WTC11 (cell line): ENCODE measurements around the gene PPARD. TPM values are rescaled to one million over a fixed set of nuclear protein-coding genes. Genes with fewer than 3 reads are reported as not detected.

Source experiments
- CBFB ChIP-seq: sonication (generic); formaldehyde crosslinking; IDR thresholded peaks from 2 replicates; pipeline ENCODE4 v1.8.1; 2022; ENCODE audit warnings: mild to moderate bottlenecking, low read depth, missing genetic modification reagents
- ELF4 ChIP-seq: sonication (generic); formaldehyde crosslinking; IDR thresholded peaks from 2 replicates; pipeline ENCODE4 v1.8.1; 2022; ENCODE audit warnings: low read depth, mild to moderate bottlenecking, moderate library complexity, missing genetic modification reagents
- EMX1 ChIP-seq: fragments of 250-450 bp; sonication (Bioruptor Pico); IDR thresholded peaks from 2 replicates; pipeline ENCODE4 v1.8.0; 2021; ENCODE audit warnings: mild to moderate bottlenecking
- FOXK1 ChIP-seq: sonication (generic); formaldehyde crosslinking; IDR thresholded peaks from 2 replicates; pipeline ENCODE4 v1.8.0; 2022; ENCODE audit warnings: mild to moderate bottlenecking, moderate library complexity, missing genetic modification reagents
- GABPB1 ChIP-seq: sonication (generic); formaldehyde crosslinking; IDR thresholded peaks from 2 replicates; pipeline ENCODE4 v1.8.1; 2023; ENCODE audit warnings: mild to moderate bottlenecking, missing genetic modification reagents
- MXD4 ChIP-seq: fragments of 250-450 bp; sonication (Bioruptor Pico); IDR thresholded peaks from 2 replicates; pipeline ENCODE4 v1.8.0; 2021; ENCODE audit warnings: mild to moderate bottlenecking, moderate library complexity, borderline replicate concordance
- MYBL2 ChIP-seq: sonication (generic); formaldehyde crosslinking; IDR thresholded peaks from 2 replicates; pipeline ENCODE4 v1.8.1; 2023; ENCODE audit warnings: mild to moderate bottlenecking, moderate library complexity, missing genetic modification reagents
- NFYB ChIP-seq: sonication (generic); formaldehyde crosslinking; conservative IDR thresholded peaks from 2 replicates; pipeline ENCODE4 v1.8.0; 2022; ENCODE audit warnings: low read depth, missing genetic modification reagents
- NR2C2 ChIP-seq: sonication (generic); formaldehyde crosslinking; IDR thresholded peaks from 2 replicates; pipeline ENCODE4 v1.8.0; 2022; ENCODE audit warnings: mild to moderate bottlenecking, missing genetic modification reagents
- NR3C1 ChIP-seq: sonication (generic); formaldehyde crosslinking; conservative IDR thresholded peaks from 2 replicates; pipeline ENCODE4 v1.8.1; 2023; ENCODE audit warnings: low read depth, mild to moderate bottlenecking, missing genetic modification reagents
- PRRX2 ChIP-seq: fragments of 250-450 bp; sonication (Bioruptor Pico); IDR thresholded peaks from 2 replicates; pipeline ENCODE4 v1.8.0; 2021; ENCODE audit warnings: mild to moderate bottlenecking
- TEAD1 ChIP-seq: sonication (generic); formaldehyde crosslinking; IDR thresholded peaks from 2 replicates; pipeline ENCODE4 v1.8.0; 2022; ENCODE audit warnings: mild to moderate bottlenecking, missing genetic modification reagents
- TEAD4 ChIP-seq: sonication (generic); formaldehyde crosslinking; IDR thresholded peaks from 2 replicates; pipeline ENCODE4 v1.8.0; 2022; ENCODE audit warnings: mild to moderate bottlenecking, missing genetic modification reagents
- TP53 ChIP-seq: sonication (generic); formaldehyde crosslinking; IDR thresholded peaks from 2 replicates; pipeline ENCODE4 v1.8.1; 2023; ENCODE audit warnings: mild to moderate bottlenecking, missing genetic modification reagents
- ZBTB21 ChIP-seq: sonication (generic); formaldehyde crosslinking; IDR thresholded peaks from 2 replicates; pipeline ENCODE4 v1.8.1; 2023; ENCODE audit warnings: mild to moderate bottlenecking, missing genetic modification reagents, borderline replicate concordance
- ZNF121 ChIP-seq: sonication (generic); formaldehyde crosslinking; IDR thresholded peaks from 2 replicates; pipeline ENCODE4 v1.8.0; 2023; ENCODE audit warnings: missing genetic modification reagents
- ZNF138 ChIP-seq: sonication (generic); formaldehyde crosslinking; conservative IDR thresholded peaks from 2 replicates; pipeline ENCODE4 v1.8.1; 2022; ENCODE audit warnings: mild to moderate bottlenecking, moderate library complexity, missing genetic modification reagents
- ZNF219 ChIP-seq: sonication (generic); formaldehyde crosslinking; IDR thresholded peaks from 2 replicates; pipeline ENCODE4 v1.8.0; 2023; ENCODE audit warnings: missing genetic modification reagents, mild to moderate bottlenecking, borderline replicate concordance
- ZNF416 ChIP-seq: fragments of 250-450 bp; sonication (Bioruptor Pico); IDR thresholded peaks from 2 replicates; pipeline ENCODE4 v1.9.0; 2021; ENCODE audit warnings: mild to moderate bottlenecking, inconsistent platforms
- ZNF423 ChIP-seq: fragments of 250-450 bp; sonication (Bioruptor Pico); IDR thresholded peaks from 2 replicates; pipeline ENCODE4 v2.1.2; 2022; ENCODE audit warnings: mild to moderate bottlenecking, moderate library complexity
- total RNA-seq: library from RNA; stranded (reverse); gene quantifications from 3 replicates; pipeline ENCODE4 v1.2.3, GENCODE V29; 2021
- TF ChIP-seq, protein P1 (sequence below): fragments of 250-450 bp; sonication (Bioruptor Pico); IDR thresholded peaks from 2 replicates; pipeline ENCODE4 v1.9.0; 2021; ENCODE audit warnings: moderate library complexity, mild to moderate bottlenecking, inconsistent platforms, borderline replicate concordance
- TF ChIP-seq, protein P2 (sequence below): sonication (generic); formaldehyde crosslinking; IDR thresholded peaks from 2 replicates; pipeline ENCODE4 v1.8.0; 2023; ENCODE audit warnings: mild to moderate bottlenecking, missing genetic modification reagents
- TF ChIP-seq, protein P3 (sequence below): fragments of 250-450 bp; sonication (Bioruptor Pico); conservative IDR thresholded peaks from 2 replicates; pipeline ENCODE4 v1.9.0; 2021; ENCODE audit warnings: mild to moderate bottlenecking
- TF ChIP-seq, protein P4 (sequence below): sonication (generic); formaldehyde crosslinking; conservative IDR thresholded peaks from 2 replicates; pipeline ENCODE4 v1.8.1; 2022; ENCODE audit warnings: mild to moderate bottlenecking, missing genetic modification reagents
- TF ChIP-seq, protein P5 (sequence below): sonication (generic); formaldehyde crosslinking; IDR thresholded peaks from 2 replicates; pipeline ENCODE4 v1.8.0; 2023; ENCODE audit warnings: missing genetic modification reagents, mild to moderate bottlenecking, borderline replicate concordance
- TF ChIP-seq, protein P6 (sequence below): fragments of 250-450 bp; sonication (Bioruptor Pico); IDR thresholded peaks from 2 replicates; pipeline ENCODE4 v2.1.2; 2022; ENCODE audit warnings: mild to moderate bottlenecking, moderate library complexity

The PPARD gene
- total RNA-seq, 1 experiment from 2014 or later: 14.7 TPM

DNA sequence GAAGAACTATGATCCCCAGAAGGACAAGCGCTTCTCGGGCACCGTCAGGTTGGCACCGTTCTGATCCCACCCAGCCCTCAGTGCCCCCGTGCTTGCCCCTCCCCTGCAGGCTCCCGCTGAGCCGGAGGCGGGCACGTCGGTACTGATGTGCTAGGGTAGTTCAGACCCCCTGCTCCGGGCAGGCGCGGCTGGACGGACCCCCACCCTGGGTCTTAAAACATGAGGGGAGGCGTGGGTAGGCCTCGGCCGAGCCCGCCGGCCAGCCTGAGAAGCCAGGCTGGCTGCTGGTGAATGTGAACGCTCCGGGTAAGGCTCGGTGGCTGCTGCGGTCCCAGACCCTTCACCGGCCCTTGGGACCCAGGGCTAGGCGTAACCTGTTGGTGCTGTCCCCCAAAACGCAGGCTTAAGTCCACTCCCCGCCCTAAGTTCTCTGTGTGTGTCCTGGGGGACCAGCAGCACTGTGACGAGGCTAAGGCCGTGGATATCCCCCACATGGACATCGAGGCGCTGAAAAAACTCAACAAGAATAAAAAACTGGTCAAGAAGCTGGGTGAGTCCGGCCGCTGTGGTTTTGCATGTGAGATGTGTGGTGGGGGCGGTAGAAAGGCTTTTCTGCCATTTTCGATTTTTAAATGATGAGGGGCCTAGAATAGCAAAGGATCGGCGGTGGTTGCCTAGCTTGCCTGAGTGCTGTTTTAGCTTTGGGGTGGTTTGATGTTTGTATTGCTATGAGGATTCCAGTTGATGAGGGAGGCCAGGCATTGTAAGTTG, 126.8 kb downstream of the PPARD start (continued):
- TF ChIP-seq EMX1 (CRISPR knock-in tag) (no peak), NR3C1 (CRISPR knock-in tag) (no peak), ZNF138 (CRISPR knock-in tag) (no peak), ELF4 (CRISPR knock-in tag) (no peak), MXD4 (CRISPR knock-in tag) (no peak), ZNF416 (CRISPR knock-in tag) (no peak), ZNF219 (CRISPR knock-in tag) (no peak), GABPB1 (CRISPR knock-in tag) (no peak), TP53 (CRISPR knock-in tag) (no peak), TEAD4 (CRISPR knock-in tag) (no peak), TEAD1 (CRISPR knock-in tag) (no peak), NR2C2 (CRISPR knock-in tag) (0 out of 2 replicates have a peak, but pooled peaks have one; percentile 10), MYBL2 (CRISPR knock-in tag) (peak; percentile 50; the same call in 1 of the 2 replicates), FOXK1 (0 out of 2 replicates have a peak, but pooled peaks have one; percentile 33), ZBTB21 (no peak), NFYB (CRISPR knock-in tag) (no peak), PRRX2 (CRISPR knock-in tag) (no peak), CBFB (CRISPR knock-in tag) (no peak), ZNF423 (CRISPR knock-in tag) (no peak), ZNF121 (CRISPR knock-in tag) (no peak)
- TF ChIP-seq, protein P1, sequence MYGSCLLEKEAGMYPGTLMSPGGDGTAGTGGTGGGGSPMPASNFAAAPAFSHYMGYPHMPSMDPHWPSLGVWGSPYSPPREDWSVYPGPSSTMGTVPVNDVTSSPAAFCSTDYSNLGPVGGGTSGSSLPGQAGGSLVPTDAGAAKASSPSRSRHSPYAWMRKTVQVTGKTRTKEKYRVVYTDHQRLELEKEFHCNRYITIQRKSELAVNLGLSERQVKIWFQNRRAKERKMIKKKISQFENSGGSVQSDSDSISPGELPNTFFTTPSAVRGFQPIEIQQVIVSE (CRISPR knock-in tag): no peak
- TF ChIP-seq, protein P2, sequence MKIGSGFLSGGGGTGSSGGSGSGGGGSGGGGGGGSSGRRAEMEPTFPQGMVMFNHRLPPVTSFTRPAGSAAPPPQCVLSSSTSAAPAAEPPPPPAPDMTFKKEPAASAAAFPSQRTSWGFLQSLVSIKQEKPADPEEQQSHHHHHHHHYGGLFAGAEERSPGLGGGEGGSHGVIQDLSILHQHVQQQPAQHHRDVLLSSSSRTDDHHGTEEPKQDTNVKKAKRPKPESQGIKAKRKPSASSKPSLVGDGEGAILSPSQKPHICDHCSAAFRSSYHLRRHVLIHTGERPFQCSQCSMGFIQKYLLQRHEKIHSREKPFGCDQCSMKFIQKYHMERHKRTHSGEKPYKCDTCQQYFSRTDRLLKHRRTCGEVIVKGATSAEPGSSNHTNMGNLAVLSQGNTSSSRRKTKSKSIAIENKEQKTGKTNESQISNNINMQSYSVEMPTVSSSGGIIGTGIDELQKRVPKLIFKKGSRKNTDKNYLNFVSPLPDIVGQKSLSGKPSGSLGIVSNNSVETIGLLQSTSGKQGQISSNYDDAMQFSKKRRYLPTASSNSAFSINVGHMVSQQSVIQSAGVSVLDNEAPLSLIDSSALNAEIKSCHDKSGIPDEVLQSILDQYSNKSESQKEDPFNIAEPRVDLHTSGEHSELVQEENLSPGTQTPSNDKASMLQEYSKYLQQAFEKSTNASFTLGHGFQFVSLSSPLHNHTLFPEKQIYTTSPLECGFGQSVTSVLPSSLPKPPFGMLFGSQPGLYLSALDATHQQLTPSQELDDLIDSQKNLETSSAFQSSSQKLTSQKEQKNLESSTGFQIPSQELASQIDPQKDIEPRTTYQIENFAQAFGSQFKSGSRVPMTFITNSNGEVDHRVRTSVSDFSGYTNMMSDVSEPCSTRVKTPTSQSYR (CRISPR knock-in tag): no peak
- TF ChIP-seq, protein P3, sequence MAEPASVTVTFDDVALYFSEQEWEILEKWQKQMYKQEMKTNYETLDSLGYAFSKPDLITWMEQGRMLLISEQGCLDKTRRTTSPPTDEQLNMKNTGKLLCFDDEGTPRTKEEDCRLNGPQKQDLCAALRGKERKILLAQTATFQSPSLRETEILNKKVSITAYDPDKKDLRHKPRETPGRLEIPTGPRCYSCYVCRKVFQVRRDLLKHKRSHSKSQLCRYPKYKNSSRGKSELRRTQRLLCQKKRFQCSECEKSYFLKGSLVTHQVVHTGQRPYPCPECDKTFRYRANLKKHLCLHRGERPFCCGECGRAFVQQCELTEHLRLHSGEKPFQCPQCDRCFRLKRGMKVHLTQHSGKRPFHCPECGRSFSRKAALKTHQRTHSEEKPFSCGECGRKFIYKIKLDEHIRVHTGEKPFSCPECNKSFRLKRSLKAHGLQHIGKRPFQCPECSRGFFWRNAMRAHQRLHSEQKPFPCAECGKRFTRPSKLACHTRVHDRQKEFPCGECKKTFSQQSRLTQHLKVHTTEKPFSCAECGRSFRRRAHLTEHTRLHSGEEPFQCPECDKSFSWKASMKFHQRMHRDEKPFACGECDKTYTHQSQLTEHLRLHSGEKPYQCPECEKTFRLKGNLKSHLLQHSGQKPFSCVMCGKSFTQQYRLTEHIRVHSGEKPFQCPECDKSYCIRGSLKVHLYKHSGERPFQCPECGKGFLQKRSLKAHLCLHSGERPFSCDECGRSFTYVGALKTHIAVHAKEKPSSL (CRISPR knock-in tag): 0 out of 2 replicates have a peak, but pooled peaks have one; percentile 2
- TF ChIP-seq, protein P4, sequence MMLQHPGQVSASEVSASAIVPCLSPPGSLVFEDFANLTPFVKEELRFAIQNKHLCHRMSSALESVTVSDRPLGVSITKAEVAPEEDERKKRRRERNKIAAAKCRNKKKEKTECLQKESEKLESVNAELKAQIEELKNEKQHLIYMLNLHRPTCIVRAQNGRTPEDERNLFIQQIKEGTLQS (CRISPR knock-in tag): no peak
- TF ChIP-seq, protein P5, sequence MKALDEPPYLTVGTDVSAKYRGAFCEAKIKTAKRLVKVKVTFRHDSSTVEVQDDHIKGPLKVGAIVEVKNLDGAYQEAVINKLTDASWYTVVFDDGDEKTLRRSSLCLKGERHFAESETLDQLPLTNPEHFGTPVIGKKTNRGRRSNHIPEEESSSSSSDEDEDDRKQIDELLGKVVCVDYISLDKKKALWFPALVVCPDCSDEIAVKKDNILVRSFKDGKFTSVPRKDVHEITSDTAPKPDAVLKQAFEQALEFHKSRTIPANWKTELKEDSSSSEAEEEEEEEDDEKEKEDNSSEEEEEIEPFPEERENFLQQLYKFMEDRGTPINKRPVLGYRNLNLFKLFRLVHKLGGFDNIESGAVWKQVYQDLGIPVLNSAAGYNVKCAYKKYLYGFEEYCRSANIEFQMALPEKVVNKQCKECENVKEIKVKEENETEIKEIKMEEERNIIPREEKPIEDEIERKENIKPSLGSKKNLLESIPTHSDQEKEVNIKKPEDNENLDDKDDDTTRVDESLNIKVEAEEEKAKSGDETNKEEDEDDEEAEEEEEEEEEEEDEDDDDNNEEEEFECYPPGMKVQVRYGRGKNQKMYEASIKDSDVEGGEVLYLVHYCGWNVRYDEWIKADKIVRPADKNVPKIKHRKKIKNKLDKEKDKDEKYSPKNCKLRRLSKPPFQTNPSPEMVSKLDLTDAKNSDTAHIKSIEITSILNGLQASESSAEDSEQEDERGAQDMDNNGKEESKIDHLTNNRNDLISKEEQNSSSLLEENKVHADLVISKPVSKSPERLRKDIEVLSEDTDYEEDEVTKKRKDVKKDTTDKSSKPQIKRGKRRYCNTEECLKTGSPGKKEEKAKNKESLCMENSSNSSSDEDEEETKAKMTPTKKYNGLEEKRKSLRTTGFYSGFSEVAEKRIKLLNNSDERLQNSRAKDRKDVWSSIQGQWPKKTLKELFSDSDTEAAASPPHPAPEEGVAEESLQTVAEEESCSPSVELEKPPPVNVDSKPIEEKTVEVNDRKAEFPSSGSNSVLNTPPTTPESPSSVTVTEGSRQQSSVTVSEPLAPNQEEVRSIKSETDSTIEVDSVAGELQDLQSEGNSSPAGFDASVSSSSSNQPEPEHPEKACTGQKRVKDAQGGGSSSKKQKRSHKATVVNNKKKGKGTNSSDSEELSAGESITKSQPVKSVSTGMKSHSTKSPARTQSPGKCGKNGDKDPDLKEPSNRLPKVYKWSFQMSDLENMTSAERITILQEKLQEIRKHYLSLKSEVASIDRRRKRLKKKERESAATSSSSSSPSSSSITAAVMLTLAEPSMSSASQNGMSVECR (CRISPR knock-in tag): no peak; the same call in 1 of the 2 replicates
- TF ChIP-seq, protein P6, sequence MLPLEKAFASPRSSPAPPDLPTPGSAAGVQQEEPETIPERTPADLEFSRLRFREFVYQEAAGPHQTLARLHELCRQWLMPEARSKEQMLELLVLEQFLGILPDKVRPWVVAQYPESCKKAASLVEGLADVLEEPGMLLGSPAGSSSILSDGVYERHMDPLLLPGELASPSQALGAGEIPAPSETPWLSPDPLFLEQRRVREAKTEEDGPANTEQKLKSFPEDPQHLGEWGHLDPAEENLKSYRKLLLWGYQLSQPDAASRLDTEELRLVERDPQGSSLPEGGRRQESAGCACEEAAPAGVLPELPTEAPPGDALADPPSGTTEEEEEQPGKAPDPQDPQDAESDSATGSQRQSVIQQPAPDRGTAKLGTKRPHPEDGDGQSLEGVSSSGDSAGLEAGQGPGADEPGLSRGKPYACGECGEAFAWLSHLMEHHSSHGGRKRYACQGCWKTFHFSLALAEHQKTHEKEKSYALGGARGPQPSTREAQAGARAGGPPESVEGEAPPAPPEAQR: no peak
